H1 (cell line): Measurements from ENCODE around the gene DCPS. TPM values are rescaled to one million over a fixed set of nuclear protein-coding genes. Genes with fewer than 3 reads are reported as not detected.

Experiments used
- ASH2L ChIP-seq: fragments of 200-600, 300-600 bp; sonication (generic); IDR thresholded peaks from one replicate; pipeline ENCODE4 v1.7.1; 2017; ENCODE audit warnings: low read length
- CHD2 ChIP-seq: IDR thresholded peaks from 2 replicates; pipeline ENCODE4 v1.6.1; 2012; ENCODE audit warnings: low read length, improper control_type of control experiment
- KDM4A ChIP-seq: IDR thresholded peaks from one replicate; pipeline ENCODE4 v1.7.1; 2012; ENCODE audit warnings: low read depth, mild to moderate bottlenecking, moderate library complexity, low read length, inconsistent platforms; ENCODE audit not compliant: severe bottlenecking
- PHF8 ChIP-seq: fragments of 200-600 bp; sonication (generic); conservative IDR thresholded peaks from 2 replicates; pipeline ENCODE4 v1.7.1; 2012; ENCODE audit warnings: low read depth, mild to moderate bottlenecking, inconsistent platforms, low read length, moderate library complexity
- RXRA ChIP-seq: IDR thresholded peaks from 2 replicates; pipeline ENCODE4 v1.6.1; 2011; ENCODE audit warnings: low read depth, mild to moderate bottlenecking, low read length, moderate library complexity; ENCODE audit not compliant: insufficient read depth
- SIN3A ChIP-seq, 2 experiments: IDR thresholded peaks in 1 of 2; conservative IDR thresholded peaks in 1 of 2; 2 replicates each; pipeline ENCODE4 v1.6.1; 2011 to 2012; ENCODE audit warnings: low read length in 2 of 2, improper control_type of control experiment in 1 of 2, low read depth in 1 of 2, mild to moderate bottlenecking in 1 of 2
- SUZ12 ChIP-seq: fragments of 200-600 bp; sonication (generic); IDR thresholded peaks from 2 replicates; pipeline ENCODE4 v1.6.1; 2012; ENCODE audit warnings: mild to moderate bottlenecking, inconsistent platforms, low read length, moderate library complexity, mixed read lengths
- polyA plus RNA-seq, 7 experiments: library from polyadenylated mRNA; depleted of rRNA in 3 of 7; stranded (reverse) in 5 of 7; unstranded in 2 of 7; fragments of >200 nt in 5 of 7; fragments of 200-250 nt in 2 of 7; gene quantifications; 1 replicate in 5 of 7; 2 replicates in 1 of 7; 4 replicates in 1 of 7; pipeline versions ENCODE4 v1.2.1 to v1.2.3, GENCODE V29; 2011 to 2013; ENCODE audit warnings: missing spikeins in 2 of 7, mixed read lengths in 2 of 7
- total RNA-seq: library from RNA; stranded (reverse); fragmentation: NEBNext Ultra II Directional; extraction: Animal tissue kit (Norgen Biotek cat#: 25700); gene quantifications from 2 replicates; pipeline ENCODE4 v1.2.1, GENCODE V29; 2021
- TF ChIP-seq, protein P1 (sequence below): fragments of 300-600 bp; sonication (generic); IDR thresholded peaks from 2 replicates; pipeline ENCODE4 v1.7.1; 2012; ENCODE audit warnings: low read length, moderate library complexity, mild to moderate bottlenecking, inconsistent platforms; ENCODE audit not compliant: insufficient replicate concordance

Gene DCPS
- total and polyA plus RNA-seq, 2 of the 8 experiments (the other 6 are each of a cell fraction or from before 2014, with no cell fraction given), result 24.6 to 55.2 TPM

DNA sequence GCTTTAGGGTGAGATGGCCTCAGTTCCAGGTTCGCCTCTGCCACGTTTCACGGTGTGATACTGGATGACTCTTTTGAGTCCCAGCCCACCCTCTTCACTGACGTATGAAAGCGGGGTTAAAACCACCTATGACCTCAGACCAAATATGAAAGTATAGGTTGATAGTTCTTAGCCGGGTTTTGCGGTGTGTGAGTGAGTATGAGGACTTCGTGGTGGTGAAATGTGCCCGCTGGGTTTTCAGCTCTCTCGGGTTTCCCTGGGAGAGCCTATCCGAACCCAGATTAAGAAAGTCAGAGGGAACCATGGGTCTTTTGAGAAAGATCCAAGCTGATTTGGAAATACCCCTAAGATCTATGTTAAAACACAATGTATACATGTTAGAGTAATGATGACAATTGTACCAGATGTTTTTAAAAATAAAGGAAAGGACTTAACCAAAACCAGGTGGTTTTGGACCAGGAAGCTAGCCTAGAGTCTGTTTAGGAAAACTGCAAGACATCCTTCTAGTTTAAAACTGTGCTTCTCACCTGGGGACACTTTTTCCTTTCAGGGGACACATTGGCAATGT, 25.9 kb downstream of the DCPS start (continued):
- TF ChIP-seq, protein P1, sequence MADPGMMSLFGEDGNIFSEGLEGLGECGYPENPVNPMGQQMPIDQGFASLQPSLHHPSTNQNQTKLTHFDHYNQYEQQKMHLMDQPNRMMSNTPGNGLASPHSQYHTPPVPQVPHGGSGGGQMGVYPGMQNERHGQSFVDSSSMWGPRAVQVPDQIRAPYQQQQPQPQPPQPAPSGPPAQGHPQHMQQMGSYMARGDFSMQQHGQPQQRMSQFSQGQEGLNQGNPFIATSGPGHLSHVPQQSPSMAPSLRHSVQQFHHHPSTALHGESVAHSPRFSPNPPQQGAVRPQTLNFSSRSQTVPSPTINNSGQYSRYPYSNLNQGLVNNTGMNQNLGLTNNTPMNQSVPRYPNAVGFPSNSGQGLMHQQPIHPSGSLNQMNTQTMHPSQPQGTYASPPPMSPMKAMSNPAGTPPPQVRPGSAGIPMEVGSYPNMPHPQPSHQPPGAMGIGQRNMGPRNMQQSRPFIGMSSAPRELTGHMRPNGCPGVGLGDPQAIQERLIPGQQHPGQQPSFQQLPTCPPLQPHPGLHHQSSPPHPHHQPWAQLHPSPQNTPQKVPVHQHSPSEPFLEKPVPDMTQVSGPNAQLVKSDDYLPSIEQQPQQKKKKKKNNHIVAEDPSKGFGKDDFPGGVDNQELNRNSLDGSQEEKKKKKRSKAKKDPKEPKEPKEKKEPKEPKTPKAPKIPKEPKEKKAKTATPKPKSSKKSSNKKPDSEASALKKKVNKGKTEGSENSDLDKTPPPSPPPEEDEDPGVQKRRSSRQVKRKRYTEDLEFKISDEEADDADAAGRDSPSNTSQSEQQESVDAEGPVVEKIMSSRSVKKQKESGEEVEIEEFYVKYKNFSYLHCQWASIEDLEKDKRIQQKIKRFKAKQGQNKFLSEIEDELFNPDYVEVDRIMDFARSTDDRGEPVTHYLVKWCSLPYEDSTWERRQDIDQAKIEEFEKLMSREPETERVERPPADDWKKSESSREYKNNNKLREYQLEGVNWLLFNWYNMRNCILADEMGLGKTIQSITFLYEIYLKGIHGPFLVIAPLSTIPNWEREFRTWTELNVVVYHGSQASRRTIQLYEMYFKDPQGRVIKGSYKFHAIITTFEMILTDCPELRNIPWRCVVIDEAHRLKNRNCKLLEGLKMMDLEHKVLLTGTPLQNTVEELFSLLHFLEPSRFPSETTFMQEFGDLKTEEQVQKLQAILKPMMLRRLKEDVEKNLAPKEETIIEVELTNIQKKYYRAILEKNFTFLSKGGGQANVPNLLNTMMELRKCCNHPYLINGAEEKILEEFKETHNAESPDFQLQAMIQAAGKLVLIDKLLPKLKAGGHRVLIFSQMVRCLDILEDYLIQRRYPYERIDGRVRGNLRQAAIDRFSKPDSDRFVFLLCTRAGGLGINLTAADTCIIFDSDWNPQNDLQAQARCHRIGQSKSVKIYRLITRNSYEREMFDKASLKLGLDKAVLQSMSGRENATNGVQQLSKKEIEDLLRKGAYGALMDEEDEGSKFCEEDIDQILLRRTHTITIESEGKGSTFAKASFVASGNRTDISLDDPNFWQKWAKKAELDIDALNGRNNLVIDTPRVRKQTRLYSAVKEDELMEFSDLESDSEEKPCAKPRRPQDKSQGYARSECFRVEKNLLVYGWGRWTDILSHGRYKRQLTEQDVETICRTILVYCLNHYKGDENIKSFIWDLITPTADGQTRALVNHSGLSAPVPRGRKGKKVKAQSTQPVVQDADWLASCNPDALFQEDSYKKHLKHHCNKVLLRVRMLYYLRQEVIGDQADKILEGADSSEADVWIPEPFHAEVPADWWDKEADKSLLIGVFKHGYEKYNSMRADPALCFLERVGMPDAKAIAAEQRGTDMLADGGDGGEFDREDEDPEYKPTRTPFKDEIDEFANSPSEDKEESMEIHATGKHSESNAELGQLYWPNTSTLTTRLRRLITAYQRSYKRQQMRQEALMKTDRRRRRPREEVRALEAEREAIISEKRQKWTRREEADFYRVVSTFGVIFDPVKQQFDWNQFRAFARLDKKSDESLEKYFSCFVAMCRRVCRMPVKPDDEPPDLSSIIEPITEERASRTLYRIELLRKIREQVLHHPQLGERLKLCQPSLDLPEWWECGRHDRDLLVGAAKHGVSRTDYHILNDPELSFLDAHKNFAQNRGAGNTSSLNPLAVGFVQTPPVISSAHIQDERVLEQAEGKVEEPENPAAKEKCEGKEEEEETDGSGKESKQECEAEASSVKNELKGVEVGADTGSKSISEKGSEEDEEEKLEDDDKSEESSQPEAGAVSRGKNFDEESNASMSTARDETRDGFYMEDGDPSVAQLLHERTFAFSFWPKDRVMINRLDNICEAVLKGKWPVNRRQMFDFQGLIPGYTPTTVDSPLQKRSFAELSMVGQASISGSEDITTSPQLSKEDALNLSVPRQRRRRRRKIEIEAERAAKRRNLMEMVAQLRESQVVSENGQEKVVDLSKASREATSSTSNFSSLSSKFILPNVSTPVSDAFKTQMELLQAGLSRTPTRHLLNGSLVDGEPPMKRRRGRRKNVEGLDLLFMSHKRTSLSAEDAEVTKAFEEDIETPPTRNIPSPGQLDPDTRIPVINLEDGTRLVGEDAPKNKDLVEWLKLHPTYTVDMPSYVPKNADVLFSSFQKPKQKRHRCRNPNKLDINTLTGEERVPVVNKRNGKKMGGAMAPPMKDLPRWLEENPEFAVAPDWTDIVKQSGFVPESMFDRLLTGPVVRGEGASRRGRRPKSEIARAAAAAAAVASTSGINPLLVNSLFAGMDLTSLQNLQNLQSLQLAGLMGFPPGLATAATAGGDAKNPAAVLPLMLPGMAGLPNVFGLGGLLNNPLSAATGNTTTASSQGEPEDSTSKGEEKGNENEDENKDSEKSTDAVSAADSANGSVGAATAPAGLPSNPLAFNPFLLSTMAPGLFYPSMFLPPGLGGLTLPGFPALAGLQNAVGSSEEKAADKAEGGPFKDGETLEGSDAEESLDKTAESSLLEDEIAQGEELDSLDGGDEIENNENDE, result no peak
- TF ChIP-seq SIN3A (conservative IDR thresholded peaks at IDR 0.05 in 1 of 2, IDR thresholded peaks at IDR 0.05 in 1 of 2; ENCODE audit: low read depth in 1 of 2, low read length in 2 of 2) (no peak), PHF8 (no peak), KDM4A (no peak), RXRA (no peak), ASH2L (no peak), CHD2 (no peak), SUZ12 (no peak)
